HG02642 (cell line): Measurements from ENCODE around the gene CEP128.

Experiments
- ATAC-seq: cut with Tn5 transposase; IDR thresholded peaks from one replicate; pipeline ENCODE4 v1.9.1; 2021; ENCODE audit warnings: mild to moderate bottlenecking; ENCODE audit not compliant: unreplicated experiment, poor library complexity

The CEP128 gene

DNA sequence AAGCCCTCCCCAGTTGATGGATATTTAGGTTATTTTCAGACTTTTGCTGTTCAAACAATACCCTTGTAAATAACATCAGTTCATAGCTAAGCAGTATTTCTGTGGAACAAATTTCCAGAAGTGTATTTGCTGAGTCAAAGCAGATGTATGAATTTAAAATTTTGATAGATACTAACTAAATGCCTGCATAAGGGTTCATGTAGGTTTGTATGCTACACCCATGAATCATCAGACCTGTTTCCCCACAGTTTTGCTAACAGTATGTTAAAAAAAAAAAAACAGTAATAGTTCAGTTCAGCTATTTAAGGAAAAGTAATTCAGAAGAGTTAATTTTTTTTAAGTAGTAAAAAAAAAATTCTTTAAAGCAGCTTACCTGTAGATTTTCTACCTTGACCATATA lies 494.1 kb downstream of the CEP128 start:
- ATAC-seq = no peak
